CD4-positive, alpha-beta T cell treated with Interleukin-1 beta for 1 hour (primary cell): ENCODE measurements around the gene SPATA6.

Source experiments
- DNase-seq, 2 donors: peaks; one replicate each; pipeline ENCODE4 v3.0.0-alpha.2; 2020 to 2022

Gene SPATA6

DNA sequence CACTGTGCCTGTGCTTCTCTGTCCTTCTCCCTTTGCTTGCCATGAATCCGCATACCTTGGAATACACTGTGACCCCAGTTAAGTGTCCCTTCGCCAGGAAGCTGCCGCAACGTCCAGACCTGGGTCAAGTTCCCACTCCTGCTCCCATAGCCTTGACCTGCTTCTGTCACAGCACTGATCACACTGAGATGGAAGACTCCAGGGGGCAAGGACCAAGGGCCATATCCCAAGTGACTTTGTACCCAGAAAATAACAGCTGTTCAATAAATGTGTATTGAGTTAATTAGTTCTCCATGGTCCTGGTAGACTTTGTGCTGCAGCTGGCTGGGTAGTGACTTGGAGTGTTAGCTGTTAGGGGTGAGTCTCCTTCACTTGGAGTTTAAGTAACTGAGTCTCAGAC, 223.6 kb downstream of the SPATA6 start:
- DNase-seq, result no peak

DNA sequence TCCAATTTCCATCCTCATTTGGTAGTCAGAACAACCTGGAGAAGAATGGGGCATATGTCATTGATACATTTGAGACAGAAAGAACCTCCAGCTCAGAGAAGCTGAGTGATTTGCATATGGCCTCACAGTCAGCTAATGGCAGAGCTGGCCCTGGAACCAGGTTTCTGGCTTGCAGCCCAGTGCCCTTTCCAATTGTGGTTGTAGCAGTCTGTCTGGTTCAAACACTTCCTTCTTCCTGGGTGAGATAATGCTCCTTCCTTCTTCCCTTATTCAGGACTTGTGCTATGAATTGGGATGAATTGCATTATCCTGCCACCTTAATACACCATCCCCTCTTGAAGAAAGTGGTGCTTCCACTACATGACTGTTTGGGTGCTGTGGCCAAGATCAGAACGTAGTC, 225.3 kb downstream of the SPATA6 start:
- no peak for DNase-seq
